Measurements from ENCODE around the gene AKT3. TPM values are rescaled to one million over a fixed set of nuclear protein-coding genes. Genes with fewer than 3 reads are reported as not detected.
A peak's percentile ranks its signal among the peaks of the same experiment; 100 is the strongest.

AKT3 gene
- total and polyA plus RNA-seq, 2 experiments from 2014 or later, result 4.5 to 18.5 TPM

DNA sequence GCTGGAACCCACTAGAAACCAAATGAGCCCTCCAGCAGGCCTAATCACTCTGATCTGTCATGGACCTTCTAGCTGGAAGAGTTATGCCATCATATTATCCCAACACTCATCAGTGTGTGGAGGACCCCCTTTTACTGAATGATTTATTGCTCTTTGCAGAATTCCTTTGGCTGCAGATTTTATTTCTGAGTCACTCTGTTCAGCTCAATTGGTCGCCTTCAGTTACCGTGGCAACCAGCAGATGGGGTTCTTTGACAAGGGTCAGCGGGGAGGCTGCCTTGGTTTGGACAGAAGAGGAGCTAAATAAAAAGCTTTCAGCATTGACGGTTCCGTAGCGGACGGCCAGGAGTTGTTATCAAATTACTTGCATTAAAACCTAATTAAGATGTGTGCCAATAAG lies 374.1 kb downstream of the AKT3 start:
- H4K20me1 ChIP-seq (replicated peaks; ENCODE audit: insufficient read depth), result no peaks in the 10 kb centered on the region
- H3F3A ChIP-seq (replicated peaks; ENCODE audit: low read depth), result no peaks in the 10 kb centered on the region; the same call in 1 of the 2 replicates
- 0 out of 2 replicates have a peak, but pooled peaks cover 4% of the 10 kb centered on the region for H3K27me3 ChIP-seq (ENCODE audit: insufficient read depth)
- Mint-ChIP-seq H3K27ac (peak overlapping the region; percentile 42; the same call in 1 of the 2 replicates), H3K27me3 (ENCODE audit: insufficient read depth, low read depth, poor library complexity) (peaks cover 11% of the 10 kb centered on the region), H3K36me3 (ENCODE audit: low read depth) (peaks cover 4% of the 10 kb centered on the region; the same call in 1 of the 3 replicates), H3K9me3 (0 out of 3 replicates have a peak, but pooled peaks cover 4% of the 10 kb centered on the region), H3K4me1 (peaks cover 54% of the 10 kb centered on the region), H3K4me3 (no peak overlapping the region; the same call in 2 of the 3 replicates)
- no peaks in the 10 kb centered on the region for H3K79me2 ChIP-seq (replicated peaks; ENCODE audit: insufficient read depth)
- DNase-seq (ENCODE audit: low spot score) (peak; percentile 87), ATAC-seq (peak; percentile 40)
- H3K27ac ChIP-seq (ENCODE audit: low read depth), result no peak overlapping the region
- H3K4me2 ChIP-seq, result no peak overlapping the region
- peaks cover 2% of the 10 kb centered on the region for H3K9me2 ChIP-seq (ENCODE audit: insufficient read depth)
- H3K4me1 ChIP-seq (ENCODE audit: insufficient read depth), result peaks cover 37% of the 10 kb centered on the region
- H3K36me3 ChIP-seq (ENCODE audit: insufficient read depth), result no peaks in the 10 kb centered on the region
- no peak overlapping the region for H3K4me3 ChIP-seq
- TF ChIP-seq JUNB (IDR thresholded peaks at IDR 0.05; ENCODE audit: unreplicated experiment), result no peak
- no peak for TF ChIP-seq NANOG (IDR thresholded peaks at IDR 0.05; ENCODE audit: borderline replicate concordance)
- no peak for TF ChIP-seq EZH2phosphoT487 (IDR thresholded peaks at IDR 0.05; ENCODE audit: unreplicated experiment)
- TF ChIP-seq CTCF (conservative IDR thresholded peaks at IDR 0.05; ENCODE audit: low read depth in 2 of 2), result peak; percentile 75 to 85
- no peak for TF ChIP-seq EZH2 (IDR thresholded peaks at IDR 0.05; ENCODE audit: low read depth, unreplicated experiment)
- TF ChIP-seq REST (IDR thresholded peaks at IDR 0.05; ENCODE audit: unreplicated experiment), result no peak
- H2AFZ ChIP-seq, result no peak overlapping the region

DNA sequence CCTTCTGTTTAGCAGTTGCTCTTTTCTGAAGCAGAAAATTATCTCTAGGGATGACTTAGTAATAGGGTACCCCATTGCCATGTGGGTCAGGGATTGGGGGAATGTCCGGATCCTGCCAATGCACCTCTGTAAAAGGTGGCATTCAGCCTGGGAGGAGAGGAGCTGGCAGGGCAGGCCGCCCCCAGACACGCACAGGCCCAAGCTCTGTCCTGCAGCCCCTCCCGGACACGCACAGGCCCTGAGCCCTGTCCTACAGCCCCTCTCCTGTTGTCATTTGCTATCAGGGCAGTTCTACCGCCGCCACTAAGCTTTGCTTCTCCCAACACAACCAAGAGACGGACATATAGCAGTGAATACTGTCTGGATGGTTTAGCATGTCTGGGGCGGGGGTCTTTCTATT lies 375.1 kb downstream of the AKT3 start:
- Histone ChIP-seq H3K79me2 (replicated peaks; ENCODE audit: insufficient read depth) (no peaks in the 10 kb centered on the region), H3K4me2 (peak overlapping the region; percentile 64; the same call in 1 of the 2 replicates), H3K9me2 (ENCODE audit: insufficient read depth) (no peaks in the 10 kb centered on the region), H3K4me1 (ENCODE audit: insufficient read depth) (peaks cover 48% of the 10 kb centered on the region), H3K27me3 (ENCODE audit: insufficient read depth) (0 out of 2 replicates have a peak, but pooled peaks cover 4% of the 10 kb centered on the region), H4K20me1 (replicated peaks; ENCODE audit: insufficient read depth) (no peaks in the 10 kb centered on the region), H3K27ac (ENCODE audit: low read depth) (no peak overlapping the region), H3F3A (replicated peaks; ENCODE audit: low read depth) (no peaks in the 10 kb centered on the region; the same call in 1 of the 2 replicates), H3K36me3 (ENCODE audit: insufficient read depth) (no peaks in the 10 kb centered on the region), H2AFZ (peak overlapping the region; percentile 72; the same call in 1 of the 2 replicates), H3K4me3 (peak overlapping the region; percentile 21; the same call in 1 of the 2 replicates)
- Mint-ChIP-seq H3K36me3 (ENCODE audit: low read depth) (peaks cover 2% of the 10 kb centered on the region; the same call in 1 of the 3 replicates), H3K4me3 (no peak overlapping the region), H3K27ac (no peak overlapping the region), H3K9me3 (0 out of 3 replicates have a peak, but pooled peaks cover 2% of the 10 kb centered on the region), H3K27me3 (ENCODE audit: insufficient read depth, low read depth, poor library complexity) (peaks cover 12% of the 10 kb centered on the region), H3K4me1 (peaks cover 63% of the 10 kb centered on the region)
- DNase-seq (ENCODE audit: low spot score) (no peak), ATAC-seq (peak; percentile 12)
- TF ChIP-seq POLR2AphosphoS5 (IDR thresholded peaks at IDR 0.05; ENCODE audit: low read depth) (no peak), EZH2phosphoT487 (IDR thresholded peaks at IDR 0.05; ENCODE audit: unreplicated experiment) (no peak), JUNB (IDR thresholded peaks at IDR 0.05; ENCODE audit: unreplicated experiment) (no peak), ZNF331 (CRISPR knock-in tag; IDR thresholded peaks at IDR 0.05; ENCODE audit: low read depth) (no peak), CTCF (conservative IDR thresholded peaks at IDR 0.05; ENCODE audit: low read depth in 2 of 2) (no peak), ETS1 (IDR thresholded peaks at IDR 0.05) (no peak)

Data from GM23338 (cell line).